K562 (cell line): ENCODE data around the gene UQCC2. TPM values are rescaled to one million over a fixed set of nuclear protein-coding genes. Genes with fewer than 3 reads are reported as not detected.

Experiments used
- ATAC-seq: fragments of 200-7000 bp; cut with Tn5 transposase; 3 replicates; pipeline ENCODE4 v1.9.1; 2020; ENCODE audit warnings: moderate library complexity
- BruUV-seq: library from RNA; stranded (reverse); fragments of 400-500 nt; replicated peaks from 2 replicates; lab custom pipeline; 2021; lab: Mats Ljungman, UMichigan
- CTCF ChIA-PET: fragments of 300-600 bp; formaldehyde crosslinking; extraction: SDS; loops from one replicate; lab custom pipeline; 2021; ENCODE audit warnings: low intra/inter-chr PET ratio; lab: Yijun Ruan, JAX
- POLR2A ChIA-PET: fragments of 300-600, 350-650 bp; sonication (Branson Sonifier 250); formaldehyde crosslinking; extraction: SDS; loops from one replicate; lab custom pipeline; 2021; ENCODE audit warnings: antibody characterized with exemption, inconsistent platforms; lab: Yijun Ruan, JAX
- DNase-seq, 4 experiments: peaks; one replicate each; pipeline versions ENCODE4 v3.0.0 to v3.0.0-alpha.2; 2011 to 2018; ENCODE audit warnings: low spot score in 3 of 4, mixed read lengths in 3 of 4; ENCODE audit errors: extremely low read depth in 1 of 4
- FAIRE-seq: peaks from 2 replicates; lab custom pipeline; 2011; peaks lifted over from hg19 to GRCh38; lab: Jason Lieb, UNC
- H2AFZ ChIP-seq: 2 replicates; pipeline ENCODE4 v1.6.0; 2011; ENCODE audit warnings: low read depth, low read length, control low read depth, inconsistent platforms
- H3K27ac ChIP-seq: fragments of 200-600 bp; 3 replicates; pipeline ENCODE4 v1.8.0; 2011; ENCODE audit warnings: low read depth, mild to moderate bottlenecking, control low read depth, inconsistent platforms, low read length, moderate library complexity, mixed read lengths; ENCODE audit errors: extremely low read depth
- H3K27me3 ChIP-seq, 2 experiments: fragments of 300-600 bp in 1 of 2; 2 replicates in 1 of 2; 3 replicates in 1 of 2; pipeline versions ENCODE4 v1.6.0 to v1.8.0; 2011; ENCODE audit warnings: inconsistent platforms in 2 of 2, low read length in 2 of 2, mild to moderate bottlenecking in 1 of 2, mixed read lengths in 1 of 2, moderate library complexity in 1 of 2; ENCODE audit not compliant: control insufficient read depth in 2 of 2, insufficient read depth in 2 of 2
- H3K36me3 ChIP-seq: fragments of 300-600 bp; 3 replicates; pipeline ENCODE4 v1.8.0; 2011; ENCODE audit warnings: mild to moderate bottlenecking, low read length, inconsistent platforms; ENCODE audit not compliant: control insufficient read depth, insufficient read depth
- H3K4me1 ChIP-seq, 2 experiments: fragments of 200-600 bp in 1 of 2; replicated peaks in 1 of 2; 2 replicates in 1 of 2; 3 replicates in 1 of 2; pipeline versions ENCODE4 v1.5.1 to v1.8.0; 2011; ENCODE audit warnings: inconsistent platforms in 2 of 2, low read length in 2 of 2, mild to moderate bottlenecking in 1 of 2, mixed read lengths in 1 of 2, moderate library complexity in 1 of 2; ENCODE audit not compliant: control insufficient read depth in 2 of 2, insufficient read depth in 2 of 2
- H3K4me2 ChIP-seq: 2 replicates; pipeline ENCODE4 v1.6.1; 2011; ENCODE audit warnings: low read length, control low read depth, inconsistent platforms, mixed read lengths; ENCODE audit not compliant: insufficient read depth
- H3K4me3 ChIP-seq: fragments of 200-600 bp; sonication (generic), shearing (Covaris generic); 2 replicates; pipeline ENCODE4 v1.5.1; 2016; ENCODE audit warnings: control low read depth, inconsistent platforms
- H3K79me2 ChIP-seq: fragments of 200-600 bp; 3 replicates; pipeline ENCODE4 v1.8.0; 2011; ENCODE audit warnings: low read length, inconsistent platforms; ENCODE audit not compliant: control insufficient read depth, insufficient read depth
- H3K9ac ChIP-seq, 2 experiments: 2 replicates each; pipeline versions ENCODE4 v1.6.0 to v1.6.1; 2011; ENCODE audit warnings: low read depth in 2 of 2, low read length in 2 of 2, control low read depth in 1 of 2, inconsistent platforms in 1 of 2, mild to moderate bottlenecking in 1 of 2, mixed read lengths in 1 of 2; ENCODE audit not compliant: insufficient read depth in 1 of 2
- H3K9me1 ChIP-seq: one replicate; pipeline ENCODE4 v1.6.0; 2011; ENCODE audit warnings: inconsistent platforms, mild to moderate bottlenecking, low read length, moderate library complexity; ENCODE audit not compliant: control insufficient read depth, insufficient read depth
- H3K9me3 ChIP-seq: replicated peaks from 2 replicates; pipeline ENCODE4 v1.5.1; 2011; ENCODE audit warnings: low read depth, low read length, inconsistent platforms; ENCODE audit not compliant: control insufficient read depth, insufficient read depth
- H4K20me1 ChIP-seq: replicated peaks from 2 replicates; pipeline ENCODE4 v1.6.1; 2011; ENCODE audit warnings: low read length, inconsistent platforms, mixed read lengths; ENCODE audit not compliant: control insufficient read depth, insufficient read depth
- CLOCK ChIP-seq: fragments of 250-450 bp; sonication (Bioruptor Pico); IDR thresholded peaks from 2 replicates; pipeline ENCODE4 v1.4.0; 2020; ENCODE audit warnings: mild to moderate bottlenecking, moderate library complexity, borderline replicate concordance
- CREB5 ChIP-seq: fragments of 250-450 bp; sonication (Bioruptor Pico); IDR thresholded peaks from 2 replicates; pipeline ENCODE4 v1.5.0; 2020; ENCODE audit warnings: mild to moderate bottlenecking
- ELK3 ChIP-seq: fragments of 450-650 bp; formaldehyde crosslinking; IDR thresholded peaks from 2 replicates; pipeline ENCODE4 v1.4.0; 2020; ENCODE audit warnings: mild to moderate bottlenecking
- ETV1 ChIP-seq: fragments of 450-650 bp; conservative IDR thresholded peaks from 2 replicates; pipeline ENCODE4 v1.6.1; 2016; ENCODE audit warnings: missing genetic modification characterization, control low read depth, low read depth, missing compliant biosample characterization
- MED1 ChIP-seq: sonication (generic); formaldehyde crosslinking; IDR thresholded peaks from 2 replicates; pipeline ENCODE4 v1.8.1; 2023; ENCODE audit warnings: missing genetic modification reagents, borderline replicate concordance
- MEF2D ChIP-seq: conservative IDR thresholded peaks from 2 replicates; pipeline ENCODE4 v1.6.1; 2016; ENCODE audit warnings: low read depth, missing genetic modification characterization, missing compliant biosample characterization
- NFE2 ChIP-seq: IDR thresholded peaks from 2 replicates; pipeline ENCODE4 v1.6.1; 2014; ENCODE audit warnings: antibody characterized with exemption, low read depth
- NR4A1 ChIP-seq, 2 experiments: fragments of 250-450 bp in 1 of 2; fragments of 450-650 bp in 1 of 2; sonication (Bioruptor Pico) in 1 of 2; IDR thresholded peaks; 2 replicates each; pipeline versions ENCODE4 v1.4.0 to v1.6.1; 2016 to 2020; ENCODE audit warnings: mild to moderate bottlenecking in 2 of 2, missing compliant biosample characterization in 1 of 2, missing genetic modification characterization in 1 of 2, moderate library complexity in 1 of 2
- PBX2 ChIP-seq, 2 experiments: IDR thresholded peaks in 1 of 2; conservative IDR thresholded peaks in 1 of 2; 2 replicates each; pipeline ENCODE4 v1.6.1; 2016; ENCODE audit warnings: low read depth in 2 of 2, mild to moderate bottlenecking in 1 of 2, missing compliant biosample characterization in 1 of 2, missing genetic modification characterization in 1 of 2, moderate library complexity in 1 of 2
- PHF20 ChIP-seq: fragments of 450-650 bp; IDR thresholded peaks from 2 replicates; pipeline ENCODE4 v1.6.1; 2018; ENCODE audit not compliant: partially characterized antibody
- PTBP1 ChIP-seq: fragments of 200-400 bp; formaldehyde crosslinking; IDR thresholded peaks from 2 replicates; pipeline ENCODE4 v1.6.1; 2017; ENCODE audit warnings: low read depth, low read length
- RBFOX2 ChIP-seq: fragments of 200-400 bp; formaldehyde crosslinking; IDR thresholded peaks from 2 replicates; pipeline ENCODE4 v1.6.1; 2017; ENCODE audit warnings: low read depth, mild to moderate bottlenecking, low read length, moderate library complexity
- STAT5A ChIP-seq: IDR thresholded peaks from 2 replicates; pipeline ENCODE4 v1.6.1; 2012; ENCODE audit warnings: low read length, inconsistent platforms, borderline replicate concordance
- TAF9B ChIP-seq: fragments of 450-650 bp; IDR thresholded peaks from 2 replicates; pipeline ENCODE4 v1.6.1; 2018; ENCODE audit warnings: mild to moderate bottlenecking; ENCODE audit not compliant: partially characterized antibody
- THRAP3 ChIP-seq: fragments of 450-650 bp; IDR thresholded peaks from 2 replicates; pipeline ENCODE4 v1.6.1; 2016; ENCODE audit warnings: mild to moderate bottlenecking, inconsistent platforms, borderline replicate concordance
- WGBS: fragments of 100-300 bp; shearing (Covaris generic); methylation state at CpG from one replicate; pipeline ENCODE4 v1.1.6; 2016; ENCODE audit warnings: low coverage, mixed read lengths; ENCODE audit not compliant: insufficient coverage; ENCODE audit errors: missing lambda C conversion rate; 5-methylcytosine and 5-hydroxymethylcytosine counted together
- in situ Hi-C: fragments of 300-500 bp; cut with MboI; formaldehyde crosslinking; loops from 4 replicates; pipeline ENCODE4 v1.15.0; 2018; ENCODE audit warnings: inconsistent platforms, mixed read lengths
- intact Hi-C: fragments of 100-400 bp; cut with micrococcal nuclease; formaldehyde crosslinking; loops from 2 replicates; pipeline ENCODE4 v1.14.2; 2022
- polyA plus RNA-seq, 8 experiments: library from polyadenylated mRNA; depleted of rRNA in 4 of 8; stranded (reverse) in 5 of 8; unstranded in 3 of 8; fragments of >200 nt; fragmentation: Nextera tagmentation in 2 of 8; fragmentation: Illumina TruSeq in 1 of 8; extraction: Ambion mirVana in 2 of 8; extraction: Trizol in 1 of 8; gene quantifications; 2 replicates each; pipeline versions ENCODE4 v1.2.1 to v1.2.3, GENCODE V29; 2011 to 2014; ENCODE audit warnings: inconsistent platforms in 1 of 8, missing spikeins in 1 of 8
- total RNA-seq, 7 experiments: library from RNA; depleted of rRNA in 6 of 7; stranded (reverse); fragments of >200 nt in 6 of 7; fragmentation: Illumina TruSeq in 2 of 7; extraction: Trizol in 2 of 7; gene quantifications; 2 replicates each; pipeline versions ENCODE4 v1.2.1 to v1.2.3, GENCODE V29; 2011 to 2021; ENCODE audit warnings: low replicate concordance in 1 of 7

Gene UQCC2
- total and polyA plus RNA-seq, 9 of the 15 experiments (the other 6 are each of a cell fraction or from before 2014, with no cell fraction given) = 58.5 to 927 (median 158) TPM

- ChIA-PET CTCF (no interaction called here), POLR2A (no interaction called here)
- H3K9me3 ChIP-seq = no peaks in the 10 kb centered on the region
- no peak overlapping the region for H2AFZ ChIP-seq
- FAIRE-seq = no peak
- in situ Hi-C loops = no loop called here
- ATAC-seq = no peak
- DNase-seq = no peak
- H3K79me2 ChIP-seq = no peaks in the 10 kb centered on the region
- no peaks in the 10 kb centered on the region for H3K36me3 ChIP-seq
- H3K27me3 ChIP-seq = peaks cover 18 to 57% of the 10 kb centered on the region in 2 experiments; a peak in 4 of 5 replicates
- H3K9me1 ChIP-seq = peaks cover 2% of the 10 kb centered on the region
- no peak overlapping the region for H3K4me3 ChIP-seq
- intact Hi-C loops = no loop called here
- no peak overlapping the region for H3K9ac ChIP-seq
- BruUV-seq = no TSS peak
- H3K27ac ChIP-seq = no peak overlapping the region
- H3K4me2 ChIP-seq = no peak overlapping the region
- peaks cover 8 to 9% of the 10 kb centered on the region in 2 experiments; a peak in 2 of 5 replicates for H3K4me1 ChIP-seq
- H4K20me1 ChIP-seq = peaks cover 5% of the 10 kb centered on the region
- WGBS = 11% methylated on average over 5 of the region's 5 CpGs
- no peak for TF ChIP-seq THRAP3
- TF ChIP-seq NFE2 = no peak
- no peak for TF ChIP-seq PTBP1
- no peak for TF ChIP-seq TAF9B
- no peak for TF ChIP-seq STAT5A
- no peak for TF ChIP-seq CLOCK (CRISPR knock-in tag)
- TF ChIP-seq PBX2 (CRISPR knock-in tag; IDR thresholded peaks at IDR 0.05; ENCODE audit: low read depth) = no peak
- TF ChIP-seq PBX2 (tag; conservative IDR thresholded peaks at IDR 0.05; ENCODE audit: low read depth) = no peak
- no peak for TF ChIP-seq MEF2D (tag)
- no peak for TF ChIP-seq PHF20
- no peak for TF ChIP-seq ELK3 (CRISPR knock-in tag)
- no peak for TF ChIP-seq NR4A1 (CRISPR knock-in tag; IDR thresholded peaks at IDR 0.05)
- no peak for TF ChIP-seq NR4A1 (tag; IDR thresholded peaks at IDR 0.05)
- TF ChIP-seq RBFOX2 = no peak
- TF ChIP-seq ETV1 = no peak
- TF ChIP-seq MED1 (CRISPR knock-in tag) = no peak
- TF ChIP-seq CREB5 (CRISPR knock-in tag) = no peak
Measured at GRCh38 chr6:33740794-33741193, 29.3 kb upstream of the UQCC2 start.
